ENCODE measurements around the gene MSL3B.

Gene MSL3B

GRCh38 chr2:233828546-233829192, 39.5 kb downstream of the MSL3B start:
- peaks cover 0 to 5% of the 10 kb centered on the region in 2 experiments; a peak in 2 of 5 replicates for H3K4me1 ChIP-seq (replicated peaks in 1 of 2; ENCODE audit: control insufficient read depth in 2 of 2, insufficient read depth in 2 of 2, low read length in 2 of 2)
- no peaks in the 10 kb centered on the region for H3K9me1 ChIP-seq (ENCODE audit: control insufficient read depth, insufficient read depth, low read length)
- no peak for FAIRE-seq
- TF ChIP-seq MNT (conservative IDR thresholded peaks at IDR 0.05) = no peak
- no peak for TF ChIP-seq SREBF2 (CRISPR knock-in tag; IDR thresholded peaks at IDR 0.05)
- no peak for TF ChIP-seq RBM15 (IDR thresholded peaks at IDR 0.05; ENCODE audit: insufficient read depth, low read length)
- no peak for TF ChIP-seq ZNF143 (CRISPR knock-in tag; IDR thresholded peaks at IDR 0.05)
- no peak for TF ChIP-seq BACH1 (tag; IDR thresholded peaks at IDR 0.05)
- TF ChIP-seq ZNF316 (IDR thresholded peaks at IDR 0.05) = no peak
- TF ChIP-seq ZNF311 (CRISPR knock-in tag; IDR thresholded peaks at IDR 0.05) = no peak
- TF ChIP-seq POLR2B (IDR thresholded peaks at IDR 0.05; ENCODE audit: low read depth, partially characterized antibody) = no peak
- no peak for TF ChIP-seq ZFP36 (IDR thresholded peaks at IDR 0.05; ENCODE audit: low read depth, low read length, partially characterized antibody)
- no peak for TF ChIP-seq HINFP (tag; conservative IDR thresholded peaks at IDR 0.05; ENCODE audit: low read depth)
- no peak for TF ChIP-seq GTF3C2 (IDR thresholded peaks at IDR 0.05; ENCODE audit: borderline replicate concordance, extremely low read depth, insufficient read length)
- no peak for TF ChIP-seq ZC3H11A (IDR thresholded peaks at IDR 0.05; ENCODE audit: low read depth, low read length)

More at GRCh38 chr2:233828546-233829192, 39.5 kb downstream of the MSL3B start:
- Histone ChIP-seq H3K36me3 (ENCODE audit: control insufficient read depth, insufficient read depth, low read length) (no peaks in the 10 kb centered on the region), H3K27me3 (ENCODE audit: control insufficient read depth in 2 of 2, insufficient read depth in 2 of 2, low read length in 2 of 2) (no peaks in the 10 kb centered on the region; a peak in 1 of 5 replicates), H2AFZ (ENCODE audit: low read depth, low read length) (0 out of 2 replicates have a peak overlapping the region, but pooled peaks have one; percentile 24), H3K9me3 (replicated peaks; ENCODE audit: control insufficient read depth, insufficient read depth, low read depth, low read length) (no peaks in the 10 kb centered on the region), H4K20me1 (replicated peaks; ENCODE audit: control insufficient read depth, insufficient read depth, low read length) (no peaks in the 10 kb centered on the region; the same call in 1 of the 2 replicates), H3K79me2 (ENCODE audit: control insufficient read depth, insufficient read depth, low read length) (no peaks in the 10 kb centered on the region), H3K9ac (ENCODE audit: insufficient read depth in 1 of 2, low read depth in 2 of 2, low read length in 2 of 2) (no peak overlapping the region; a peak in 1 of 4 replicates), H3K27ac (ENCODE audit: extremely low read depth, low read depth, low read length) (no peak overlapping the region), H3K4me2 (ENCODE audit: insufficient read depth, low read length) (no peak overlapping the region), H3K4me3 (no peak overlapping the region)
- ATAC-seq (peak; percentile 36), DNase-seq (ENCODE audit: extremely low read depth in 1 of 4, low spot score in 3 of 4) (no peak)
- in situ Hi-C loops (cut with MboI) = no loop called here
- 12% methylated on average over 15 of the region's 24 CpGs for WGBS (ENCODE audit: insufficient coverage, low coverage, missing lambda C conversion rate)
- intact Hi-C loops (cut with micrococcal nuclease) = no loop called here
- no TSS peak for BruUV-seq (replicated peaks)
- ChIA-PET CTCF (ENCODE audit: low intra/inter-chr PET ratio) (no interaction called here), POLR2A (interaction anchor here (0.6 to 1.0 kb wide), 3 partner anchors 10 to 1183 kb away, joined by 3 read pairs; no protein-coding TSS in a partner anchor)

Measured in K562 (cell line).